ENCODE data around the gene ROBO1. TPM values are rescaled to one million over a fixed set of nuclear protein-coding genes. Genes with fewer than 3 reads are reported as not detected.

The ROBO1 gene
- total and polyA plus RNA-seq, 2 of the 8 experiments (the other 6 are each of a cell fraction or from before 2014, with no cell fraction given), result 51.4 to 91.0 TPM

- Histone ChIP-seq H2AK5ac (ENCODE audit: low read depth, low read length) (no peak overlapping the region), H2BK120ac (replicated peaks; ENCODE audit: low read depth, low read length) (no peak overlapping the region), H4K8ac (ENCODE audit: extremely low read depth, insufficient read depth, low read length) (no peak overlapping the region), H3K27ac (ENCODE audit: low read depth, low read length) (no peak overlapping the region), H2BK15ac (ENCODE audit: low read length) (no peak overlapping the region), H3K9ac (replicated peaks in 1 of 4; ENCODE audit: extremely low read depth in 1 of 4, low read depth in 3 of 4, low read length in 3 of 4) (no peak overlapping the region), H4K5ac (ENCODE audit: insufficient read length, low read depth, low read length) (no peak overlapping the region), H3K4ac (replicated peaks; ENCODE audit: insufficient read length, low read depth, low read length) (no peak overlapping the region), H3K9me3 (ENCODE audit: insufficient read depth in 2 of 2, low read depth in 1 of 2, low read length in 1 of 2) (peaks cover 14 to 20% of the 10 kb centered on the region in 2 experiments), H2BK20ac (ENCODE audit: low read length) (no peak overlapping the region), H4K91ac (replicated peaks; ENCODE audit: insufficient read length, low read length) (no peak overlapping the region), H3K56ac (replicated peaks; ENCODE audit: insufficient read length, low read depth, low read length) (no peak overlapping the region), H3K36me3 (ENCODE audit: control insufficient read depth in 2 of 4, insufficient read depth in 4 of 4, low read length in 3 of 4) (peaks cover 0 to 8% (median 1%) of the 10 kb centered on the region in 4 experiments; a peak in 3 of 8 replicates), H3K18ac (ENCODE audit: extremely low read depth, low read length) (no peak overlapping the region), H3K4me1 (replicated peaks in 1 of 4; ENCODE audit: control insufficient read depth in 3 of 4, insufficient read depth in 4 of 4, low read length in 3 of 4) (no peaks in the 10 kb centered on the region), H3K23me2 (ENCODE audit: low read depth, low read length) (no peaks in the 10 kb centered on the region; the same call in 1 of the 2 replicates), H4K20me1 (replicated peaks in 1 of 2; ENCODE audit: control insufficient read depth in 1 of 2, insufficient read depth in 2 of 2, low read length in 2 of 2) (no peaks in the 10 kb centered on the region), H3K4me3 (ENCODE audit: extremely low read depth in 1 of 4, insufficient read depth in 2 of 4, low read depth in 3 of 4, low read length in 4 of 4) (no peak overlapping the region), H3K23ac (ENCODE audit: insufficient read length) (no peak overlapping the region), H3K79me2 (ENCODE audit: control insufficient read depth in 1 of 2, insufficient read depth in 2 of 2, low read length in 2 of 2) (no peaks in the 10 kb centered on the region), H3K14ac (ENCODE audit: insufficient read length) (no peak overlapping the region), H2BK12ac (ENCODE audit: low read depth, low read length) (no peak overlapping the region), H3K27me3 (replicated peaks in 1 of 4; ENCODE audit: control insufficient read depth in 3 of 4, extremely low read depth in 1 of 4, insufficient read depth in 3 of 4, low read length in 3 of 4) (no peaks in the 10 kb centered on the region), H2AFZ (ENCODE audit: low read length) (no peak overlapping the region), H3K4me2 (ENCODE audit: insufficient read depth in 1 of 2, low read depth in 2 of 2, low read length in 2 of 2) (no peak overlapping the region), H2BK5ac (ENCODE audit: low read depth, low read length) (no peak overlapping the region), H3K79me1 (ENCODE audit: low read depth, low read length) (no peaks in the 10 kb centered on the region)
- ChIA-PET POLR2A (ENCODE audit: partially characterized antibody) (no interaction called here), CTCF (ENCODE audit: partially characterized antibody) (interaction anchor here (1.8 kb wide), 1 partner anchor 24 kb away, joined by 4 read pairs; no protein-coding TSS in a partner anchor)
- DNase-seq (ENCODE audit: low read depth in 1 of 2, low spot score in 2 of 2) (no peak), FAIRE-seq (no peak)
- TF ChIP-seq SP4 (IDR thresholded peaks at IDR 0.05; ENCODE audit: low read length) (no peak), CBX5 (IDR thresholded peaks at IDR 0.05; ENCODE audit: low read depth, low read length) (no peak), SP1 (IDR thresholded peaks at IDR 0.05; ENCODE audit: low read depth, low read length) (no peak), ATF3 (IDR thresholded peaks at IDR 0.05; ENCODE audit: insufficient read depth, low read depth, low read length) (no peak), RBBP5 (IDR thresholded peaks at IDR 0.05; ENCODE audit: borderline replicate concordance, low read depth, low read length) (no peak), GTF2F1 (IDR thresholded peaks at IDR 0.05; ENCODE audit: borderline replicate concordance, low read depth, low read length) (no peak), RFX5 (IDR thresholded peaks at IDR 0.05; ENCODE audit: borderline replicate concordance, low read depth, low read length) (no peak), KDM4A (IDR thresholded peaks at IDR 0.05; ENCODE audit: low read depth, low read length, severe bottlenecking) (no peak), ASH2L (IDR thresholded peaks at IDR 0.05; ENCODE audit: low read length) (no peak), SUZ12 (IDR thresholded peaks at IDR 0.05; ENCODE audit: low read length) (no peak), TBP (IDR thresholded peaks at IDR 0.05; ENCODE audit: low read depth, low read length) (no peak), EP300 (IDR thresholded peaks at IDR 0.05; ENCODE audit: borderline replicate concordance in 1 of 2, low read depth in 2 of 2, low read length in 2 of 2) (no peak), E2F6 (IDR thresholded peaks at IDR 0.05) (no peak), CREB1 (IDR thresholded peaks at IDR 0.05) (no peak)
These were observed 430.0 kb downstream of the ROBO1 start for GRCh38 chr3:79337798-79338197.
